Stimulated activated CD8-positive, alpha-beta memory T cell treated with anti-CD3 and anti-CD28 coated beads, Interleukin-15, amount 100 ng/mL, for 4 hours (primary cell): Measurements from ENCODE around the gene GJE1.
"Not testable (repeated sequence)": the region's sequence is repeated elsewhere in the genome, so short reads cannot be mapped to it uniquely, and the experiment has no call there.

Source experiments
- DNase-seq, 2 donors: peaks; one replicate each; pipeline ENCODE4 v3.0.0-alpha.2; 2020; ENCODE audit warnings: low read depth in 2 of 2

Gene GJE1

GRCh38 chr6:142132625-142133024 is at the start of gene GJE1:
GJE1 (plus strand) TSS chr6:142132925; CDS start chr6:142133159, 234 bp downstream.
- DNase-seq, result no peak

- no peak for DNase-seq
These were observed 44.5 kb upstream of the GJE1 start for GRCh38 chr6:142087950-142088857.

GRCh38 chr6:142088858-142089216 is 43.9 kb upstream of the GJE1 start:
- no peak for DNase-seq

- not testable (repeated sequence) for DNase-seq
These were observed 27.9 kb upstream of the GJE1 start for GRCh38 chr6:142104820-142105219.

GRCh38 chr6:142110820-142111219 is 21.9 kb upstream of the GJE1 start:
- DNase-seq, result not testable (repeated sequence)

GRCh38 chr6:142112451-142113061 is 20.2 kb upstream of the GJE1 start:
- peak; percentile 11 to 37 for DNase-seq

GRCh38 chr6:142117366-142117765 is 15.4 kb upstream of the GJE1 start:
- no peak for DNase-seq

- DNase-seq, result no peak
These were observed 14.4 kb upstream of the GJE1 start for GRCh38 chr6:142118328-142118727.

- no peak for DNase-seq
These were observed 13.8 kb upstream of the GJE1 start for GRCh38 chr6:142118925-142119324.

- no peak for DNase-seq
These were observed 11.4 kb upstream of the GJE1 start for GRCh38 chr6:142121342-142121741.

GRCh38 chr6:142130814-142131213 is 1.9 kb upstream of the GJE1 start:
- no peak for DNase-seq

- DNase-seq, result no peak
These were observed 6.2 kb downstream of the GJE1 start for GRCh38 chr6:142138876-142139275.

GRCh38 chr6:142141531-142141930 is 8.8 kb downstream of the GJE1 start:
- DNase-seq, result not testable (repeated sequence)

- peak; percentile 87 to 96 for DNase-seq
These were observed 14.3 kb downstream of the GJE1 start, which contains the start of the genes NMBR and VTA1 for GRCh38 chr6:142146828-142147662. NMBR (minus strand) TSS chr6:142147122; CDS start chr6:142088658, 58,464 bp downstream. VTA1 (plus strand) TSS chr6:142147263; CDS start chr6:142147288, 25 bp downstream.

GRCh38 chr6:142152746-142153145 is 20.0 kb downstream of the GJE1 start:
- DNase-seq, result no peak

- no peak for DNase-seq
These were observed 20.5 kb downstream of the GJE1 start for GRCh38 chr6:142153196-142153595.

GRCh38 chr6:142154336-142154735 is 21.6 kb downstream of the GJE1 start:
- DNase-seq, result no peak

GRCh38 chr6:142155091-142155490 is 22.4 kb downstream of the GJE1 start:
- no peak for DNase-seq

- DNase-seq, result no peak
These were observed 23.4 kb downstream of the GJE1 start for GRCh38 chr6:142155895-142156757.

- DNase-seq, result not testable (repeated sequence)
These were observed 24.0 kb downstream of the GJE1 start for GRCh38 chr6:142156758-142157068.

- DNase-seq, result no peak
These were observed 30.1 kb downstream of the GJE1 start for GRCh38 chr6:142162780-142163179.
